HG02642 (cell line): ENCODE results near the gene GRIK4.
A peak's percentile ranks its signal among the peaks of the same experiment; 100 is the strongest.
"Not testable (repeated sequence)": the region's sequence is repeated elsewhere in the genome, so short reads cannot be mapped to it uniquely, and the experiment has no call there.

Source experiments
- ATAC-seq: cut with Tn5 transposase; IDR thresholded peaks from one replicate; pipeline ENCODE4 v1.9.1; 2021; ENCODE audit warnings: mild to moderate bottlenecking; ENCODE audit not compliant: unreplicated experiment, poor library complexity

Gene GRIK4

GRCh38 chr11:120994091-120994859, 482.7 kb downstream of the GRIK4 start:
- no peak for ATAC-seq

- no peak for ATAC-seq
Observed at GRCh38 chr11:120995184-120995583, 483.6 kb downstream of the GRIK4 start.

DNA sequence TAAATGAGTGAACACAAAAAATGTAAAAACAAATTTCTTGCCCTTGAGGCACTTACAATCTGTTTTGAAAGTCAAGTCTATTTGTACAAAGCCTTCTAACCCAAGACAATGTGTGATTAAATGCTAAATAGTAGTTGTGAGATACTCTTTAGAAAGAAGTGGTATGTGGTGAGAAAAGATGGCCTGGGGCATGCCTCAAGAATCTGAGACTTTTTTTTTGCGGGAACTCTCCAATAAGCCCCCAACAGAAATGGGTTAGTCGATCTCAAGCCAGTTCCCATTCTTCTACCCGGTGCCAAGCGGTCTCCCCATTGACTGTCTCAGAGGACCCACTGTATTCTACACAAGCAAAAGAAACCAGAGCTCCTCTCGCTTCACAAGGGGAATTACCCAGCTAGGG, 485.4 kb downstream of the GRIK4 start:
- ATAC-seq: no peak

DNA sequence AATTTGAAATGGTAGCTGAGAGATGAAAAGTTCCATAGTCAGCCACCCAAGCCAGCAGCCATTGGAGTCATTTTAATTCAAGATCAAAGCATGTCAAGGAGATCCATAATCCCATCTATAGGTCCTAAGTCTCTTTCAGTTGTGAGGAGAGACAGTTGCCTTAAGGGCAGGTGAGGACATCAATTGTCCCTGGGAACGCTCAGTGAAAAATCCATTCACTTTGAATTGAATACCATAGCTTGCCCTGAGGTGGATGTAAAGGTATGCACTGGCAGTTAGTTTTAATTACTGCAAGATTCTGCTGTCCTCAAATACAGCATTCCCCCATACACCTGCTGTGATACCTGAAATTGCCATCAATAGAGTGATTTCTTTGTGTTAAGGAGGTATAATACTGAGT, 487.0 kb downstream of the GRIK4 start:
- ATAC-seq: no peak

- no peak for ATAC-seq
Observed at GRCh38 chr11:121004206-121004840, 492.8 kb downstream of the GRIK4 start.

- no peak for ATAC-seq
Observed at GRCh38 chr11:121006922-121007321, 495.4 kb downstream of the GRIK4 start.

GRCh38 chr11:121008551-121008950, 497.0 kb downstream of the GRIK4 start:
- no peak for ATAC-seq

DNA sequence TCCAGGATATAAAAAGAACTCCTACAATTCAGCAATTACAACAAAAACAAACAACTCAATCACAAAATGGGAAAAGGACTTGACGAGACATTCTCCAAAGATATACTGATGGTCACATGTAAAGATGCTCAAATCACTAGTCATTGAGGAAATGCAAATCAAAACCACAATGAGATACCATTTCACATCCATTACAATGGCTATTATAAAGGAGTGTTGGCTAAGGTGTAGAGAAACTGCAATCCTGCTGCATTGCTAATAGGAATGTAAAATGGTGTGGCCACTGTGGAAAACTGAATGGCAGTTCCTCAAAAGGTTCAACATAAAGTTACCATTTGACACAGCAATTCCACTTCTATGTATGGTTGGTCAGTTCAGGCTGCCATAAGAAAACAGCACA, 500.5 kb downstream of the GRIK4 start:
- ATAC-seq: no peak

DNA sequence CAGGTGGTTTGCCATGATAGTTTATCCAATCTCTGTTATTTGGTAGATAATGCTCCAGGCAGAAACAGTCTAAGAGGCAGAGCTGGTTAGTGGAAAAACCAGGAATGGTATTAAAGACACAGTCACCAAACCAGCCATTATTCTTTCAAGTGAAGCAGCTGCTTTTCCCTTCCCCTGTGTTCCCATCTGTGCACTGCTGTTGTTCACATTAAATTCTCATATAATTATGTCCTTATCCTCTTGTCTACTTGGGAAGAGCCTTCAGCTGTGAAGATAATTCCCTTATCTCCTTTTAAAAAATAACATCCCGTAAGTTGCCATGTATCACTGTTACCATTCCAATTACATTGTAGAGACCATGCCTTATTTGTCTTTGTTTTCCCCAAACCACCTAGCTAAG, 507.2 kb downstream of the GRIK4 start:
- ATAC-seq: no peak

DNA sequence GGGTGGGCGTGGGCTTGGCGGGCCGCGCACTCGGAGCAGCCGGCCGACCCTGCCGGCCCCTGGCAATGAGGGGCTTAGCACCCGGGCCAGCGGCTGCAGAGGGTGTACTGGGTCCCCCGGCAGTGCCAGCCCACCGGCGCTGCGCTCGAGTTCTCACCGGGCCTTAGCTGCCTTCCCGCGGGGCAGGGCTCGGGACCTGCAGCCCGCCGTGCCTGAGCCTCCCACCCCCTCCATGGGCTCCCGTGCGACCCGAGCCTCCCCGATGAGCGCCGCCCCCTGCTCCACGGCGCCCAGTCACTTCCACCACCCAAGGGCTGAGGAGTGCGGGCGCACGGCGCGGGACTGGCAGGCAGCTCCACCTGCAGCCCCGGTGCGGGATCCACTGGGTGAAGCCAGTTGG, 510.2 kb downstream of the GRIK4 start:
- not testable (repeated sequence) for ATAC-seq

- peak; percentile 98 for ATAC-seq
Observed at GRCh38 chr11:121023848-121024751, 512.6 kb downstream of the GRIK4 start, which contains the start of gene TBCEL. Gene TBCEL, plus strand, starts transcription at chr11:121024102. Its CDS starts 21,589 bp downstream, at chr11:121045691.

GRCh38 chr11:121024989-121025388, 513.4 kb downstream of the GRIK4 start:
- ATAC-seq: no peak

DNA sequence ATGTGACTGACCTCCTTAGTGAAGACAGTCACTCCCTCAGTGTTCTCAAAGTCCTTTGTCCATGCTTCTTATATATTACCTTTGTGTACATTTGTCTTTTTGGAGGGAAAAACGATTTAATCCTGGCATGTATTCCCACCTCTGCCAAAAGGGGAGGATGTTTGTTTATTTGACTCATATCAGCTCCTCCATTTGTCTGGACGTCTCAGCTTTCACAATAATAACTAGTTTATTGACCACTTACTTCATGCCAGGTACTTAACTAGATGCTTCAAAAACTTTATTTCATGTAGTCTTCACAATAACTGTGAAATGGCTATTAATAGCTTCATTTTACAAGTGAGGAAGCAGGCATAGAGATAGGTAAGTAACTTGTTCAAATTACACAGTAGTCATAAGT, 517.6 kb downstream of the GRIK4 start:
- no peak for ATAC-seq

DNA sequence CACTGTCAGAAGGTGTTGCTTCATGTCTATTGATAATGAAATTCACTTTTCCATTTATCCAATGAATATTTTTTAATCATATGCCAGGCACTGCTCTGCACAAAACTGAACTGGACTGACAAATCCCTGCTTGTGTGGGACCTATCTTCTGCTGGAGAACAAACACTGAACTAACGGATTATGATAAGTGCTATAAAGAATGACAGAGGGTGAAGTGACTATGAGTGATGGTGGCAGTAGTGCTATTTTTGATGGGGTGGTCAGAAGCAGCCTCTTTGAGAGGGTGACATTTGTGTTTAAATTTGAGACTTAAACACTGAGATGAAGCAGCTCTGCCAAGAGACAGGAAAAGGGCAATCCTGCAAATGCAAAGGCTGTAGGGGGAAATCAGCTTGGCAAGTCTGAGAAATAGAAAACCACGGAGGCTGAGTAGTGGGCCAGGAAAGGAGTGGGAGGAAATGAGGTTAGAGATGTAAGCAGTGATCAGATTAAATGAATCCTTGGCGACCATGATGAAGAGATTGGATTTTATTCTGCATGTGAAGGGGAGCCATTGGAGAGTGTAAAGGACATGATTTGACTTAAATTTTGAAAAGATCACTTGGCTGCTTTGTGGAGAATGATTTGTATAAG, 518.4 kb downstream of the GRIK4 start:
- ATAC-seq: no peak

- ATAC-seq: no peak
Observed at GRCh38 chr11:121031167-121031566, 519.6 kb downstream of the GRIK4 start.

DNA sequence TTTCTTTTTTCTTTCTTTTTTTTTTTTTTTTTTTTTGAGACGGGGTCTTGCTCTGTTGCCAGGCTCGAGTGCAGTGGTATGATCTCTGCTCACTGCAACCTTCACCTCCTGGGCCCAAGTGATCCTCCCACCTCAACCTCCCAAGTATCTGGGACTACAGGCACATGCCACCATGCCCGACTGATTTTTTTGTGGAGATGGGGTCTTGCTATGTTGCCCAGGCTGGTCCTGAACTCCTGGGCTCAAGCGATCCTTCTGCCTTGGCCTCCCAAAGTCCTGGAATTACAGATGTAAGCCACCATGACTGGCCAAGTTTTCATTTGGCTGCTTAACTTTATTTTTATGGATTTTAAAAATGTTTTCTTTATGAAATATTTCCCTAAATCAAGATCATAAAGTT, 520.1 kb downstream of the GRIK4 start:
- ATAC-seq: not testable (repeated sequence)

GRCh38 chr11:121032546-121032945, 521.0 kb downstream of the GRIK4 start:
- no peak for ATAC-seq

GRCh38 chr11:121033635-121034034, 522.1 kb downstream of the GRIK4 start:
- ATAC-seq: no peak

- ATAC-seq: no peak
Observed at GRCh38 chr11:121035169-121035755, 523.7 kb downstream of the GRIK4 start.

GRCh38 chr11:121035780-121036179, 524.2 kb downstream of the GRIK4 start:
- no peak for ATAC-seq
